DOHH2 (cell line): ENCODE results near the gene ITPK1.
"Not testable (repeated sequence)": the region's sequence is repeated elsewhere in the genome, so short reads cannot be mapped to it uniquely, and the experiment has no call there.

Source experiments
- H3F3A ChIP-seq: fragments of 200-600 bp; sonication (generic), shearing (Covaris generic); 2 replicates; pipeline ENCODE4 v1.6.0; 2016; ENCODE audit warnings: antibody characterized with exemption, mild to moderate bottlenecking; ENCODE audit not compliant: control insufficient read depth, insufficient read depth
- H3K27ac ChIP-seq: fragments of 200-600 bp; sonication (generic); 2 replicates; pipeline ENCODE4 v1.5.1; 2014; ENCODE audit warnings: low read depth, mild to moderate bottlenecking, low read length, moderate library complexity
- H3K27me3 ChIP-seq: fragments of 200-600 bp; sonication (generic); 2 replicates; pipeline ENCODE4 v1.6.1; 2014; ENCODE audit warnings: mild to moderate bottlenecking, low read length, mixed read lengths; ENCODE audit not compliant: control insufficient read depth
- H3K36me3 ChIP-seq: fragments of 200-600 bp; sonication (generic); 2 replicates; pipeline ENCODE4 v1.6.1; 2014; ENCODE audit warnings: mild to moderate bottlenecking, low read length, moderate library complexity, mixed read lengths; ENCODE audit not compliant: control insufficient read depth
- H3K4me1 ChIP-seq: fragments of 200-600 bp; sonication (generic); 2 replicates; pipeline ENCODE4 v1.6.1; 2014; ENCODE audit warnings: mild to moderate bottlenecking, low read length, mixed read lengths; ENCODE audit not compliant: control insufficient read depth
- H3K4me2 ChIP-seq: fragments of 200-600 bp; sonication (generic); 2 replicates; pipeline ENCODE4 v1.6.0; 2014; ENCODE audit warnings: mild to moderate bottlenecking, low read length, moderate library complexity
- H3K4me3 ChIP-seq: fragments of 200-600 bp; sonication (generic); 2 replicates; pipeline ENCODE4 v1.5.1; 2014; ENCODE audit warnings: mild to moderate bottlenecking, low read length, mixed read lengths
- H3K79me2 ChIP-seq: fragments of 200-600 bp; sonication (generic); 2 replicates; pipeline ENCODE4 v1.6.1; 2014; ENCODE audit warnings: mild to moderate bottlenecking, low read length, mixed read lengths; ENCODE audit not compliant: control insufficient read depth
- H3K9me2 ChIP-seq: fragments of 200-600 bp; sonication (generic); replicated peaks from 2 replicates; pipeline ENCODE4 v1.6.1; 2014; ENCODE audit warnings: mild to moderate bottlenecking, low read length, mixed read lengths; ENCODE audit not compliant: control insufficient read depth
- H3K9me3 ChIP-seq: fragments of 200-600 bp; sonication (generic); 2 replicates; pipeline ENCODE4 v1.6.1; 2014; ENCODE audit warnings: antibody characterized with exemption, low read length, mixed read lengths; ENCODE audit not compliant: control insufficient read depth, insufficient read depth
- H4K20me1 ChIP-seq: fragments of 200-600 bp; sonication (generic); 2 replicates; pipeline ENCODE4 v1.6.0; 2014; ENCODE audit warnings: low read depth, mild to moderate bottlenecking, antibody characterized with exemption, low read length, moderate library complexity; ENCODE audit not compliant: control insufficient read depth, insufficient read depth
- EZH2phosphoT487 ChIP-seq: fragments of 200-600 bp; sonication (generic); IDR thresholded peaks from 2 replicates; pipeline ENCODE4 v1.6.1; 2017; ENCODE audit warnings: borderline replicate concordance, mild to moderate bottlenecking, antibody characterized with exemption, low read length, moderate library complexity, mixed read lengths
- TF ChIP-seq, protein P1 (sequence below): fragments of 200-600 bp; sonication (generic); IDR thresholded peaks from one replicate; pipeline ENCODE4 v1.5.1; 2014; ENCODE audit warnings: antibody characterized with exemption, mild to moderate bottlenecking, low read depth, low read length; ENCODE audit not compliant: poor library complexity, severe bottlenecking

Gene ITPK1

DNA sequence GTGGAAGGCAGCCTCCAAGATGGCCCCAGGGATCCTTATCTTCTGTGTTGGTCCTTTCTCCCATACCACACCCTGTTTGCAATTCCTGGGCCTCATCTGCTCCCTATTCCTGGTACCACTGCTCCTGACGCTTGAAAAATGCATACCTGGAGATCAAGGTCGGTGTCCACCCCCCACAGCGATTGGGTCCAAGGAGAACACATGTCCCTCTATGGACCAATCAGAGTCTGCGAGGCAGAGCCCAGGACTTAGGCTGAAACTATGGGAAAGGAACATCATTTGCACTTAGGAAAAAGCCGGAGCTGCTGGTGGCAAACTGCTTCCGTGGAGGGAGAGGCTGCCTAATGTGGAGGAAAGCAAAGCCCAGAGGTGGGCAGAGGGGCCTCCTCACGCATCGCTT lies 33.3 kb upstream of the ITPK1 start:
- Histone ChIP-seq H3K9me3 (no peaks in the 10 kb centered on the region), H3K79me2 (no peaks in the 10 kb centered on the region), H3K27ac (no peak overlapping the region), H3K36me3 (no peaks in the 10 kb centered on the region), H3K4me1 (no peaks in the 10 kb centered on the region), H3F3A (no peaks in the 10 kb centered on the region), H3K27me3 (peaks cover 7% of the 10 kb centered on the region), H3K9me2 (no peaks in the 10 kb centered on the region), H3K4me3 (no peak overlapping the region), H3K4me2 (no peak overlapping the region), H4K20me1 (no peaks in the 10 kb centered on the region)
- no peak for TF ChIP-seq EZH2phosphoT487
- TF ChIP-seq, protein P1, sequence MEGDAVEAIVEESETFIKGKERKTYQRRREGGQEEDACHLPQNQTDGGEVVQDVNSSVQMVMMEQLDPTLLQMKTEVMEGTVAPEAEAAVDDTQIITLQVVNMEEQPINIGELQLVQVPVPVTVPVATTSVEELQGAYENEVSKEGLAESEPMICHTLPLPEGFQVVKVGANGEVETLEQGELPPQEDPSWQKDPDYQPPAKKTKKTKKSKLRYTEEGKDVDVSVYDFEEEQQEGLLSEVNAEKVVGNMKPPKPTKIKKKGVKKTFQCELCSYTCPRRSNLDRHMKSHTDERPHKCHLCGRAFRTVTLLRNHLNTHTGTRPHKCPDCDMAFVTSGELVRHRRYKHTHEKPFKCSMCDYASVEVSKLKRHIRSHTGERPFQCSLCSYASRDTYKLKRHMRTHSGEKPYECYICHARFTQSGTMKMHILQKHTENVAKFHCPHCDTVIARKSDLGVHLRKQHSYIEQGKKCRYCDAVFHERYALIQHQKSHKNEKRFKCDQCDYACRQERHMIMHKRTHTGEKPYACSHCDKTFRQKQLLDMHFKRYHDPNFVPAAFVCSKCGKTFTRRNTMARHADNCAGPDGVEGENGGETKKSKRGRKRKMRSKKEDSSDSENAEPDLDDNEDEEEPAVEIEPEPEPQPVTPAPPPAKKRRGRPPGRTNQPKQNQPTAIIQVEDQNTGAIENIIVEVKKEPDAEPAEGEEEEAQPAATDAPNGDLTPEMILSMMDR: no peak

DNA sequence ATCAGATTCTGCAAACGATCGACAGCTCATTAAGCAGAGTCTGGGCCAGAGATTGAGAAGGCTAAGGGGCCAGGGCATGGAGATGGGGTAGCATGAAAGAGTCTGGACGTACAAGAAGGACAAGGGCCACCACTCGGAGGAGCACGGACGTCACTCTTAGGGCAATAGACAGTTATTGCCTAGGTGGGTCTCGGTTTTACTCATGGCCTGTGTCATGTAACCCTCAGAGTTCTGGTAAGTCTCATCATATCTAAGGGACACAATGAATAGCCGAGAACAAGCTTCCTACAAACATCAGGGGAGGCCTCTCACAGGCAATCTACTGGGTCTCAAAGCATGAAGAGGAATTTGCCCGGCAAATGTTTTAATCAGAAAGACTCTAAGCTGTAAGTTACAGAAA lies 30.4 kb upstream of the ITPK1 start:
- Histone ChIP-seq H3K27me3 (peaks cover 7% of the 10 kb centered on the region), H3K36me3 (no peaks in the 10 kb centered on the region), H3K79me2 (no peaks in the 10 kb centered on the region), H3K27ac (no peak overlapping the region), H3F3A (no peaks in the 10 kb centered on the region), H3K9me3 (no peaks in the 10 kb centered on the region), H3K9me2 (no peaks in the 10 kb centered on the region), H4K20me1 (no peaks in the 10 kb centered on the region), H3K4me1 (no peaks in the 10 kb centered on the region), H3K4me3 (no peak overlapping the region), H3K4me2 (no peak overlapping the region)
- TF ChIP-seq EZH2phosphoT487: no peak
- TF ChIP-seq, protein P1: no peak

DNA sequence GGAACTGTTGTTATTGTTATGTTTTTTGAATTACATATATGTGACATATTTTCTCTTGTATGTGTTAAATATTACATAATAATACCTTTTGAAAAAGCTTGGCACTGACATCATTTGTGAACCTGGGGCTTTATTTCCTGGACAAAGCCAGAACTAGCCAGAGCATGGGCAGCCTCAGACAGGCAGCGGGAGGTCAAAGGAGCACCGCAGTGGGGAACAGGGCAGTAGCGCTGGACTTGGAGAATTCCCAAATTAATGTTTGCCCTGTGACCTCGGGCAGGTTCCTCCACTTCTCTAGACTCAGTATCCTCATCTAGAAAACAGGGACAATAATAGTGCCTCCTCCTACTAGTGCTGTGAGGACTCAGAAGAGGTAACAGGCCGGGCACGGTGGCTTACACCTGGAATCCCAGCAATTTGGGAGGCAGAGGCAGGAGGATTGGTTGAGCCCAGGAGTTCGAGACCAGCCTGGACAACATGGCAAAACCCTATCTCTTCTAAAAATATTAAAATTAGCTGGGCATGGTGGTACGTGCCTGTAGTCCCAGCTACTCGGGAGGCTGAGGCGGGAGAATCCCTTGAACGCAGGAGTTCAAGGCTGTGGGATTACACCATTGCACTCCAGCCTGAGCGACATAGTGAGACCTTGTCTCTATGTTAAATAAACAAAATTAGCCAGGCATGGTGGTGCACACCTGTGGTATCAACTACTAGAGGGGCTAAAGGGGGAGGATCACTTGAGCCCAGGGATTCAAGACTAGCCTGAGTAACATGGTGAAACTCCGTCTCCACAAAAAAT lies 27.3 kb upstream of the ITPK1 start:
- H3K4me2 ChIP-seq: no peak overlapping the region
- no peaks in the 10 kb centered on the region for H3K9me2 ChIP-seq
- H3K4me1 ChIP-seq: no peaks in the 10 kb centered on the region
- no peaks in the 10 kb centered on the region for H4K20me1 ChIP-seq
- no peak for TF ChIP-seq EZH2phosphoT487
- H3K27me3 ChIP-seq: peaks cover 7% of the 10 kb centered on the region
- H3K36me3 ChIP-seq: no peaks in the 10 kb centered on the region
- no peak overlapping the region for H3K4me3 ChIP-seq
- H3F3A ChIP-seq: no peaks in the 10 kb centered on the region
- no peaks in the 10 kb centered on the region for H3K79me2 ChIP-seq
- H3K27ac ChIP-seq: no peak overlapping the region
- H3K9me3 ChIP-seq: no peaks in the 10 kb centered on the region

DNA sequence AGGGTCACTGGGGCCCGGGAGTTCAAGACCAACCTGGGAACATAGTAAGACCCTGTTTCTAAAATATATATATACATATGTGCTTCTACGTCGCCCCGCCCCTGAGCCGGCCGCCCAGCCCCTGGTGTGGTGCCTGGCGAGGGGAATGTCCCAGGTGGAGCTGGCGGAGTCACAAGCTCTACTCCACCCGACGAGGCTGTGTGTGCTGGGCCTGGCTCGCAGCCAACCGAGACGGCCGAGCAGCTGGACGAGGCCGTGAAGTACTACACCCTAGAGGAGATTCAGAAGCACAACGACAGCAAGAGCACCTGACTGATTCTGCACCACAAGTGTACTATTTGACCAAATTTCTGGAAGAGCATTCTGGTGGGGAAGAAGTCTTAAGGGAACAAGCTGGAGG lies 22.1 kb upstream of the ITPK1 start:
- no peaks in the 10 kb centered on the region for H3K79me2 ChIP-seq
- H3K9me2 ChIP-seq: no peaks in the 10 kb centered on the region
- H4K20me1 ChIP-seq: no peaks in the 10 kb centered on the region
- TF ChIP-seq, protein P1: no peak
- TF ChIP-seq EZH2phosphoT487: no peak
- no peak overlapping the region for H3K4me3 ChIP-seq
- H3K4me2 ChIP-seq: no peak overlapping the region
- no peaks in the 10 kb centered on the region for H3K4me1 ChIP-seq
- H3K36me3 ChIP-seq: no peaks in the 10 kb centered on the region
- no peak overlapping the region for H3K27ac ChIP-seq
- no peaks in the 10 kb centered on the region for H3F3A ChIP-seq
- no peaks in the 10 kb centered on the region for H3K27me3 ChIP-seq
- H3K9me3 ChIP-seq: no peaks in the 10 kb centered on the region

DNA sequence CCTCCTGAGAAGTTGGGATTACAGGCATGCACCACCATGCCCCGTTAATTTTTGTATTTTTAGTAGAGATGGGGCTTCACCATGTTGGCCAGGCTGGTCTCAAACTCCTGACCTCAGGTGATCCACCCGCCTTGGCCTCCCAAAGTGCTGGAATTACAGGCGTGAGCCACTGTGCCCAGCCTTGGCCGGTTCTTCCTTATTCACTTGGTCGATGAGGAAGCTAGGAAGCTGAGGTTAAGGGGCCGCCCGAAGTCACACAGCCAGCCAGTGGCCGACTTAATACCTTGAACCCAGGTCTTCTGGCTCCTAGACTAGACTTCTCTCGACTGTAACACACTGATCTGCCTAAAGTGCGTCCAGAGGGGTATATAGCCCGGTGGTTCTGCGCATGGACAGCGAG lies 20.8 kb upstream of the ITPK1 start:
- not testable (repeated sequence) for H3K36me3 ChIP-seq, H3K27ac ChIP-seq, H3K9me2 ChIP-seq, H3K27me3 ChIP-seq, H4K20me1 ChIP-seq, H3K9me3 ChIP-seq, H3F3A ChIP-seq, H3K4me3 ChIP-seq, H3K4me1 ChIP-seq, H3K79me2 ChIP-seq, H3K4me2 ChIP-seq
